HL-60/S4 (cell line): Measurements from ENCODE around the gene TXNDC8.
"Not testable (repeated sequence)": the region's sequence is repeated elsewhere in the genome, so short reads cannot be mapped to it uniquely, and the experiment has no call there.

Experiments used
- in situ Hi-C: fragments of 300-500 bp; cut with MboI; formaldehyde crosslinking; loops from 2 replicates; pipeline ENCODE4 v1.14.3; 2022; ENCODE audit warnings: low sequenced_read_pairs

TXNDC8 gene

GRCh38 chr9:110337727-110338126 is at the start of gene TXNDC8:
Gene TXNDC8 (minus strand): TSS chr9:110337863.
- in situ Hi-C loops, result no loop called here

- in situ Hi-C loops, result no loop called here
Observed at GRCh38 chr9:110383491-110383890, 45.8 kb upstream of the TXNDC8 start.

- in situ Hi-C loops, result no loop called here
Observed at GRCh38 chr9:110382731-110383130, 45.1 kb upstream of the TXNDC8 start.

GRCh38 chr9:110371411-110372007 is 33.8 kb upstream of the TXNDC8 start:
- in situ Hi-C loops, result no loop called here

GRCh38 chr9:110370315-110370714 is 32.7 kb upstream of the TXNDC8 start:
- in situ Hi-C loops, result no loop called here

GRCh38 chr9:110364451-110364850 is 26.8 kb upstream of the TXNDC8 start:
- in situ Hi-C loops, result no loop called here

GRCh38 chr9:110358992-110359391 is 21.3 kb upstream of the TXNDC8 start:
- in situ Hi-C loops, result not testable (repeated sequence)

GRCh38 chr9:110357505-110357904 is 19.8 kb upstream of the TXNDC8 start:
- in situ Hi-C loops, result no loop called here

- in situ Hi-C loops, result no loop called here
Observed at GRCh38 chr9:110356639-110357395, 19.2 kb upstream of the TXNDC8 start.

- in situ Hi-C loops, result no loop called here
Observed at GRCh38 chr9:110355911-110356310, 18.2 kb upstream of the TXNDC8 start.

- in situ Hi-C loops, result no loop called here
Observed at GRCh38 chr9:110351009-110351467, 13.4 kb upstream of the TXNDC8 start.

GRCh38 chr9:110346325-110346724 is 8.7 kb upstream of the TXNDC8 start:
- in situ Hi-C loops, result no loop called here

GRCh38 chr9:110344821-110345220 is 7.2 kb upstream of the TXNDC8 start:
- in situ Hi-C loops, result no loop called here

- in situ Hi-C loops, result no loop called here
Observed at GRCh38 chr9:110343551-110343950, 5.9 kb upstream of the TXNDC8 start.

GRCh38 chr9:110340306-110340705 is 2.6 kb upstream of the TXNDC8 start:
- in situ Hi-C loops, result no loop called here

- in situ Hi-C loops, result no loop called here
Observed at GRCh38 chr9:110338143-110338542, 480 bp upstream of the TXNDC8 start.

GRCh38 chr9:110336363-110336762 is 1.3 kb downstream of the TXNDC8 start:
- in situ Hi-C loops, result no loop called here

GRCh38 chr9:110334871-110335270 is 2.8 kb downstream of the TXNDC8 start:
- in situ Hi-C loops, result no loop called here

GRCh38 chr9:110334183-110334582 is 3.5 kb downstream of the TXNDC8 start:
- in situ Hi-C loops, result no loop called here

- in situ Hi-C loops, result no loop called here
Observed at GRCh38 chr9:110332766-110333165, 4.9 kb downstream of the TXNDC8 start.

- in situ Hi-C loops, result no loop called here
Observed at GRCh38 chr9:110330484-110331105, 7.1 kb downstream of the TXNDC8 start.

- in situ Hi-C loops, result no loop called here
Observed at GRCh38 chr9:110329639-110330230, 7.9 kb downstream of the TXNDC8 start.
